ENCODE data around the gene ZNF581. TPM values are rescaled to one million over a fixed set of nuclear protein-coding genes. Genes with fewer than 3 reads are reported as not detected.
A peak's percentile ranks its signal among the peaks of the same experiment; 100 is the strongest.

The ZNF581 gene
- total and polyA plus RNA-seq, 9 donors: 11.2 to 40.2 (median 34.0) TPM

DNA sequence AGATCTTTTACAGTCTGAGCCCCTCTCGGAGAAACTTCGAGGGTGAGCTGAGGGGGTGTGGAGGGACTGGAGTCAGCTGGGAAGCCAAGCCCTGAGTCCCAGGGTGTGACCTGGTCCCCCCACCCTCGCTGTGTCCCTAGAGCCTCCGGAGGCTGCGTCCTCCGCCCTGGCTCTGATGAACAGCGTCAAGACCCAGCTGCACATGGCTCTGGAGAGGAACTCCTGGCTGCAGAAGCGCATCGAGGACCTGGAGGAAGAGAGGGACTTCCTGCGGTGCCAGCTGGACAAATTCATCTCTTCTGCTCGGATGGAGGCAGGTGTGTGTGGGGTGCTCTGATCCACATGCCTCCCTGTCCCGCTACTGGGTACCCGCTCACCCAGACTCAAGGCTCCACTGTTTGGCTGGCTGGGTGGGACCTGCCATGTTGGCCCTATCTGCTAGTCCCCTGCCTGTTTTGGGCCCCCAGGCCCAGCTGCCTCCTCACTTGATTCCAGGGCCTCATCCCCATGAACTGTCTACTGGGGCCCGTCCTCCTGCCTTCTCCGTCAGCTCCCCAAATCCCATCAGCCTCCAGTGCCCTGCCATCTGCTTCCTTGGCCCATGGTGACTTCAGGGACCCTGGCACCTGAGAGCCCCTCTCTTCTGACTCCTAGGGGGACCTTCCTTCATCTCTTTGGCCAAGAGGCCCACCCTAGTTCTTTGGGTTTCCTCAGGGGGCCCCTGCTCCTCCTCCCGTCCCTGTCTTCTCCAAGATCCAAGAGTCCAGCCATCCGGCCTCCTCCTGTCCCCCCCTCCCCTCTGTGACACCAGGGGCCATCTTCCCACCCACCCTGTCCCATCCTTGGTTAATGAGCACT is 6.0 kb downstream of the ZNF581 start:
- TF ChIP-seq POLR2A (IDR thresholded peaks at IDR 0.05): no peak
- no peak for TF ChIP-seq EP300 (IDR thresholded peaks at IDR 0.05)
- TF ChIP-seq CTCF (IDR thresholded peaks at IDR 0.05): no peak
- WGBS, 3 donors: 74 to 82% (median 76%) methylated on average over 14 to 17 of the region's 17 CpGs
- Histone ChIP-seq H3K27me3 (no peaks in the 10 kb centered on the region), H3K4me1 (ENCODE audit: insufficient read depth) (peaks cover 8% of the 10 kb centered on the region), H3K4me3 (peak overlapping the region; percentile 63), H3K9me3 (no peaks in the 10 kb centered on the region), H3K36me3 (no peaks in the 10 kb centered on the region), H3K27ac (peak overlapping the region in 1 of 2 donors; percentile 78)
- intact Hi-C loops (cut with DNase I): no loop called here
- peak in 1 of 5 donors; percentile 41 for DNase-seq

- H3K36me3 ChIP-seq: no peaks in the 10 kb centered on the region
- no peak overlapping the region for H3K27ac ChIP-seq
- H3K4me3 ChIP-seq: no peak overlapping the region
- no peaks in the 10 kb centered on the region for H3K27me3 ChIP-seq
- no peak for TF ChIP-seq POLR2A (IDR thresholded peaks at IDR 0.05)
- no peak for TF ChIP-seq CTCF (IDR thresholded peaks at IDR 0.05)
- TF ChIP-seq EP300 (IDR thresholded peaks at IDR 0.05): no peak
- peaks cover 8% of the 10 kb centered on the region for H3K4me1 ChIP-seq (ENCODE audit: insufficient read depth)
- H3K9me3 ChIP-seq: no peaks in the 10 kb centered on the region
- peak in 1 of 5 donors; percentile 19 for DNase-seq
- intact Hi-C loops (cut with DNase I): no loop called here
- WGBS, 3 donors: 84 to 90% (median 89%) methylated on average over 4 of the region's 4 CpGs
Measured at GRCh38 chr19:55650126-55650557, 6.7 kb downstream of the ZNF581 start.

DNA sequence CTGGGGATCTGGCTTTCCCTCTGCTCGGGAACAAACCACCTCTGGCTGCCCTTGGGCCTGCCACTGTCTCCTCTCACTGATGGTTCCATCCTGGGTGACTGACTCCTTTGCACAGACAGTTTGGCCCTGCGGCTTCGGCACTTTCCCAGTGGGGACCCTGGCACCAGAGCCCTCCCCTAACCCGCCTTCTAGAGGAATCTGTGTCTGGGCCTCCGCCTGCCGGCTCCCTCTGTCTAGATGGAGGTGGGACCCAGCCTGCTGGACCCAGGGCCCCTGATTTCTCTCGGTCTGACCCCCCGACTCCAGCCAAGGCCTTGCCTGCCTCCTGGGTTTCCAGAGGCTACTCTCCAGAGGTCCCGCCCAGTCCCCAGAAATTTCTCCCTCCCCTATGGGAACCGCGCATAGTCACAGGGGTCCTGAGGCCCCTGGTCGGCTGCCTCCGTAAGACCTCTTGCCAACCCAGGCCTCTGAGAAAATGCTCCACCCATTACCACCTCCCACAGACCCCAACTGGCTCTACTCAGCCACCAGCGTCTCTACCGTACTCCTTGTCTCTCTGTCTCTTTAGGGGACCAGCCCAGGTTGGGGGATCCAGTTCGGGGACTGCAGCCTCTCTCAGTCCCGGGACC is 7.3 kb downstream of the ZNF581 start:
- no peaks in the 10 kb centered on the region for H3K9me3 ChIP-seq
- H3K36me3 ChIP-seq: no peaks in the 10 kb centered on the region
- H3K4me3 ChIP-seq: no peak overlapping the region
- H3K4me1 ChIP-seq (ENCODE audit: insufficient read depth): peaks cover 8% of the 10 kb centered on the region
- TF ChIP-seq POLR2A (IDR thresholded peaks at IDR 0.05) (no peak), EP300 (IDR thresholded peaks at IDR 0.05) (no peak), CTCF (IDR thresholded peaks at IDR 0.05) (no peak)
- no peak overlapping the region for H3K27ac ChIP-seq
- H3K27me3 ChIP-seq: no peaks in the 10 kb centered on the region
- WGBS, 3 donors: 89 to 91% (median 89%) methylated on average over 17 of the region's 17 CpGs
- peak in 1 of 5 donors; percentile 42 for DNase-seq
- intact Hi-C loops (cut with DNase I): no loop called here

DNA sequence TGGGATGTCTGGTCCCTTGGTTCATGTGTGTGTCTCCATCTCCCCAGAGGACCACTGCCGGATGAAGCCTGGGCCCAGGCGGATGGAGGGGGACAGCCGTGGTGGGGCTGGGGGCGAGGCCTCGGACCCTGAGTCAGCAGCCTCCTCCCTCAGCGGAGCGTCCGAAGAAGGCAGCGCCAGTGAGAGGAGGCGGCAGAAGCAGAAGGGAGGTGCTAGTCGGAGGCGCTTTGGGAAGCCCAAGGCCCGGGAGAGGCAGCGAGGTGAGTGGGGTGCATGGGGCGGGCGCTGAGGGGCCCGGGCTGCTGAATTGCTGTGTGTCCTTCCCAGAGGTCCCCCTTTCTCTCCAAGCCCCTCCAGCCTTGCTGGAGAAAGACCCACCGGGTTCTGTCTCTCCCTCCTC is 7.8 kb downstream of the ZNF581 start:
- intact Hi-C loops (cut with DNase I): no loop called here
- Histone ChIP-seq H3K27me3 (no peaks in the 10 kb centered on the region), H3K9me3 (no peaks in the 10 kb centered on the region), H3K27ac (no peak overlapping the region), H3K4me1 (ENCODE audit: insufficient read depth) (peaks cover 9% of the 10 kb centered on the region), H3K4me3 (no peak overlapping the region), H3K36me3 (no peaks in the 10 kb centered on the region)
- TF ChIP-seq POLR2A (IDR thresholded peaks at IDR 0.05) (no peak), EP300 (IDR thresholded peaks at IDR 0.05) (no peak), CTCF (IDR thresholded peaks at IDR 0.05) (no peak)
- peak in 2 of 5 donors; percentile 41 to 50 for DNase-seq
- whole genome bisulfite sequencing, 3 donors: 79 to 87% (median 86%) methylated on average over 18 of the region's 18 CpGs

All from ovary (tissue), 9 donors.